HFF-Myc (cell line): ENCODE measurements around the gene PILRB.

Experiments used
- DNase-seq: peaks from one replicate; pipeline ENCODE4 v3.0.0-alpha.2; 2011; ENCODE audit warnings: low read depth; ENCODE audit errors: extremely low read depth
- H3K4me3 ChIP-seq: replicated peaks from 2 replicates; pipeline ENCODE4 v1.5.1; 2011; ENCODE audit warnings: low read depth, mild to moderate bottlenecking, control low read depth, low read length
- TF ChIP-seq, protein P1 (sequence below): IDR thresholded peaks from 2 replicates; pipeline ENCODE4 v1.5.1; 2012; ENCODE audit warnings: mild to moderate bottlenecking, low read depth, low read length, control low read depth; ENCODE audit errors: missing control alignments

PILRB gene

DNA sequence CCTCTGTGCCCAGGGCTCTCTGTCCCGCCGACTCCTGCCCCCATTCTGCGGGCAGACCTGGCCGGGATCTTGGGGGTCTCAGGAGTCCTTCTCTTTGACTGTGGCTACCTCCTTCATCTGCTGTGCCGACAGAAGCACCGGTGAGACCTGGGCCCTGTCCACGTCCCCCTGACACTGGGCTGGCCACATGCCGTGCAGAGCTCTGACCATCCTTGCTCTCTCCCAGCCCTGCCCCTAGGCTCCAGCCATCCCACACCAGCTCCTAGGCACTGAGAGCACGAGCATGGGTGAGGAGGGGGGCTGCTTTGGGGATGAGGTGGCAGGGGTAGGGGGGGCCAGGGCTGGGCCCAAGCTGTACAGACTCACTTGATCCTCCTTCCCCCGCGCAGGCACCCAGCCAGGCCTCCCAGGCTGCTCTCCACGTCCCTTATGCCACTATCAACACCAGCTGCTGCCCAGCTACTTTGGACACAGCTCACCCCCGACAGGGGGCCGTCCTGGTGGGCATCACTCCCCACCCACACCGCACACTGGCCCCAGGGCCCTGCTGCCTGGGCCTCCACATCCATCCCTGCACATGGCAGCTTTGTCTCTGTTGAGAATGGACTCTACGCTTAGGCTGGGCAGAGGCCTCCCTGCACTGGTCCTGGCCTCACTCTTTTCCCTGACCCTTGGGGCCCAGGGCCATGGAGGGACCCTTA lies 4.8 kb upstream of the PILRB start:
- TF ChIP-seq, protein P1, sequence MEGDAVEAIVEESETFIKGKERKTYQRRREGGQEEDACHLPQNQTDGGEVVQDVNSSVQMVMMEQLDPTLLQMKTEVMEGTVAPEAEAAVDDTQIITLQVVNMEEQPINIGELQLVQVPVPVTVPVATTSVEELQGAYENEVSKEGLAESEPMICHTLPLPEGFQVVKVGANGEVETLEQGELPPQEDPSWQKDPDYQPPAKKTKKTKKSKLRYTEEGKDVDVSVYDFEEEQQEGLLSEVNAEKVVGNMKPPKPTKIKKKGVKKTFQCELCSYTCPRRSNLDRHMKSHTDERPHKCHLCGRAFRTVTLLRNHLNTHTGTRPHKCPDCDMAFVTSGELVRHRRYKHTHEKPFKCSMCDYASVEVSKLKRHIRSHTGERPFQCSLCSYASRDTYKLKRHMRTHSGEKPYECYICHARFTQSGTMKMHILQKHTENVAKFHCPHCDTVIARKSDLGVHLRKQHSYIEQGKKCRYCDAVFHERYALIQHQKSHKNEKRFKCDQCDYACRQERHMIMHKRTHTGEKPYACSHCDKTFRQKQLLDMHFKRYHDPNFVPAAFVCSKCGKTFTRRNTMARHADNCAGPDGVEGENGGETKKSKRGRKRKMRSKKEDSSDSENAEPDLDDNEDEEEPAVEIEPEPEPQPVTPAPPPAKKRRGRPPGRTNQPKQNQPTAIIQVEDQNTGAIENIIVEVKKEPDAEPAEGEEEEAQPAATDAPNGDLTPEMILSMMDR = no peak
- no peak for DNase-seq
- no peak overlapping the region for H3K4me3 ChIP-seq

DNA sequence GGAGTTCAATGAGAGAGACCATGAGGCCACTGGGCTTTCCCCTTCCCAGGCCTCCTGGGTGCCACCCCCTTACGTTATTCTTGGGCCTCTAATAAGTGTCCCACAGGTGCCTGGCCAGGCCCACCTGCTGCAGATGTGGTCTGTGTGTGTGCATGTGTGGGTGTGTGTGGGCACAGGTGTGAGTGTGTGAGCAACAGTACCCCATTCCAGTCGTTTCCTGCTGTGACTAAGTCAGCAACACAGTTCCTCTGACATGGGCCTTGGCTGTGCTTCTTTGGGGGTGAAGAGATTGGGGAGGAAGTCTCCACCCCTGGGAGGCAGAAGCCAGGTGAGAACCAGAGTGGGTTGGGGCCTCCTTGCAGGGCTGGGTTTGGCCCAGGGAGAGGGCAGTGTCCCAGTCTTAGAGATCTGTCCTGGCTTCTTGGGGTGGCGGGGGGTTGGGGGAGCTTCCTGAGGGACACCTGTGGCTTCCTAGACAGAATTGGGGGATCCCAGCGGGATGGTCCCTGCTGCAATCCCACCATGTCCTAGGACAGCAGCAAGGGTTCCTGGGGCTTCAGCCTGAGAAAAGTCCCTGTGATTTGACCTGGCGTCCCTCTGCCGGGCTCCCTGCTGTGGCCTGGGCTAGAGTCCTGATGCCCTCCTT lies 4.1 kb upstream of the PILRB start:
- DNase-seq = no peak
- TF ChIP-seq, protein P1 = no peak
- H3K4me3 ChIP-seq = no peak overlapping the region

DNA sequence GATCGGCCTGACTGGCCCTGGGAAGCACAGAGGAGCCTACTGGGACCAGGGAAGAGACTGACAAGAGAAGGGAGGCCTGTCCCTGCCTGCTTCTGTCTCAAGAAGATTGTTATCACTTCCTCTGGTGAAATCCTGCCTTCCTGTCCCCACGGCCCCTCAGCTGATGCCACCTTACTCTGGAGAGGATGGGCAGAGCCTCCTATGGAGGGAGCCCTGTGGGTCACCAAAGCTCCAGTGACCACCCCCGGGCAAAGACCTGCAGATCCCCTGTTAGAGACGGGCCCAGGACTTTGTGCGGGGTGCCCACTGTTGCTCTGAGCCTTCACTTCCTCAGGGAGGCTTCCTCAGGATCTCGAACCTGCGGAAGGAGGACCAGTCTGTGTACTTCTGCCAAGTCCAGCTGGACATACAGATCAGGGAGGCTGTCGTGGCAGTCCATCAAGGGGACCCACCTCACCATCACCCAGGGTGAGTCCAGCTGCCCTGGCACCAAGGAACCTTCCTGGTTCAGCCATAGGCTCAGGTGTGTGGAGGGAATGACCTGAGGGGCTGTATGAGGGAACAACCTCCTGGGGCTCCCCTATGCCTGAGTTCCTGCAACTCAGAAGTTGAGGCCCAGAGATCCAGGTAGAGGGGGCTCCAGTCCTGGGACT lies 1.4 kb upstream of the PILRB start:
- DNase-seq = no peak
- TF ChIP-seq, protein P1 = no peak
- H3K4me3 ChIP-seq = no peak overlapping the region

DNA sequence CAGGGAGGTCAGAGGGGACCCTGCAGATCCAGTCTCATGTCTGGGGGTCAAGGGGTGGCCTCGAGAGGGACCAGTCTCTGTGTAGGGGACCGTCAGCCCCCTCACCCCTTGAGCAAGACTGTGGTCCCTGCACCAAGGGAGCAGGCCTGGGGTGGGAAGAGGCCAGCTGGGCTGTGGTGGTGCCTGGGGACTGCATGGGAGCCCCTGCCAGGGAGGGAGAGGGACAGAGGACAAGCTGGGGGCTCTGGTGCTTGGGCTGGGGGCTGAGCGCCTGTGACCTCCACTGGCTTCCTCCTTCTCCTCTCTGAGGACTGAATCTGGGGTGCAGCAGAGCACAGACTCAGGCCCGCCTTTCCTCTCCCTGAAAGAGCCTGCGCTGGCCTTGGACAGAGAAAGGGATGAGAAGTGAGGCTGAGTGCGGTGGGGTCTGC lies 771 bp upstream of the PILRB start:
- DNase-seq = no peak
- TF ChIP-seq, protein P1 = no peak
- H3K4me3 ChIP-seq = no peak overlapping the region

DNA sequence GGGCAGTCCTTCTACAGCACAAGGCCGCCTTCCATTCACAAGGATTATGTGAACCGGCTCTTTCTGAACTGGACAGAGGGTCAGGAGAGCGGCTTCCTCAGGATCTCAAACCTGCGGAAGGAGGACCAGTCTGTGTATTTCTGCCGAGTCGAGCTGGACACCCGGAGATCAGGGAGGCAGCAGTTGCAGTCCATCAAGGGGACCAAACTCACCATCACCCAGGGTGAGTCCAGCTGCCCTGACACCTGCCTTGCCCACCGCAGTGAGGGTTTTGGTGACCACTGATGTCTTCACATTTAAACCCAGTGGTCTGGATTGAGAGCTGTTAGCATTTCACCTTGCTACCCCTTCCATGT lies 918 bp downstream of the PILRB start:
- no peak for DNase-seq
- H3K4me3 ChIP-seq = no peak overlapping the region
- TF ChIP-seq, protein P1 = no peak

DNA sequence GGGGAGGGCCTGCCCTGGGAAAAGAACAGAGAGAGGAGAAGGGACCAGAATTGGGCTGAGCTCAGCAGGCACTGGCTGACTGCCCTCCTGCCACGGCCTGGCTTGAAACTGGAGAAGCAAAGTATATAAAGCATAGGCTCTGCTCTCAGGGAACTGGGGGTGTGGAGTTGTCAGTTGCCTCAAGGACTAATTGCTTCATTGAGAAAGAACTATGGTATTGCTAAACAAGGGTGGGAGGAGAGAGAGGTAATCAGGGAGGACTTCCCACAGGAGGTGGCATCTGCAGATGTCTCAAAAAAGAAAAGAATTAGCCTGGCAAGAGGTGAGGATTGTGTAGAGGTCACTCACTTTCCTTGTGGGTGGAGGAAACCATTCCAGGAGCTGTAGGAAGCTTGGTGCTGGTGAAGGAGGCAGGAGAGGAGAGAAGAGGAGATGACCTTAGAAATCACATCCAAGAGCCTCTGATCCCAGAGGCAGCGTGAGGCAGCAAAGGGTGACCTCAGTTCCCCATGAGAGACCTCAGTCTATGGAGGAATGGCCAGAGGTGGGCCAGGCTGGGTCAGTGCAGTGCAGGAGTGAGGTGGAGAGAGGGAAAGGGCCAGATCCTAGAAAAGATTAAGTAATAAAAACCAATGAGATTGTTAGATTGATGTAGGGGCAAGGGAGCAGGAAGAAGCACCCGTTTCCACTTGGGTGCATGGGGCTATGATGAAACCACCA lies 2.4 kb downstream of the PILRB start:
- DNase-seq = no peak
- H3K4me3 ChIP-seq = no peak overlapping the region
- TF ChIP-seq, protein P1 = no peak
